GM19438 (cell line): ENCODE measurements around the gene ZBTB11.
"Not testable (repeated sequence)": the region's sequence is repeated elsewhere in the genome, so short reads cannot be mapped to it uniquely, and the experiment has no call there.

Experiments used
- ATAC-seq: cut with Tn5 transposase; IDR thresholded peaks from one replicate; pipeline ENCODE4 v1.9.1; 2021; ENCODE audit warnings: low read depth; ENCODE audit not compliant: unreplicated experiment

Gene ZBTB11

GRCh38 chr3:101623656-101624055 is 53.3 kb downstream of the ZBTB11 start:
- ATAC-seq = no peak

- ATAC-seq = no peak
Measured at GRCh38 chr3:101619734-101620133, 57.2 kb downstream of the ZBTB11 start.

GRCh38 chr3:101618726-101619125 is 58.2 kb downstream of the ZBTB11 start:
- no peak for ATAC-seq

GRCh38 chr3:101617478-101617877 is 59.5 kb downstream of the ZBTB11 start:
- ATAC-seq = no peak

- ATAC-seq = no peak
Measured at GRCh38 chr3:101615525-101615924, 61.4 kb downstream of the ZBTB11 start.

GRCh38 chr3:101613014-101613413 is 63.9 kb downstream of the ZBTB11 start:
- not testable (repeated sequence) for ATAC-seq

GRCh38 chr3:101611023-101611422 is 65.9 kb downstream of the ZBTB11 start:
- no peak for ATAC-seq

GRCh38 chr3:101605398-101605797 is 71.5 kb downstream of the ZBTB11 start:
- ATAC-seq = not testable (repeated sequence)

- no peak for ATAC-seq
Measured at GRCh38 chr3:101603184-101603583, 73.7 kb downstream of the ZBTB11 start.

- ATAC-seq = no peak
Measured at GRCh38 chr3:101602731-101603130, 74.2 kb downstream of the ZBTB11 start.
